SH-SY5Y (cell line): ENCODE results near the gene CD52.

Experiments used
- GATA2 ChIP-seq: IDR thresholded peaks from 2 replicates; pipeline ENCODE4 v1.6.1; 2011; ENCODE audit warnings: mild to moderate bottlenecking, low read depth, low read length
- GATA3 ChIP-seq: IDR thresholded peaks from 2 replicates; pipeline ENCODE4 v1.6.1; 2011; ENCODE audit warnings: low read depth, mild to moderate bottlenecking, low read length, moderate library complexity

Gene CD52

DNA sequence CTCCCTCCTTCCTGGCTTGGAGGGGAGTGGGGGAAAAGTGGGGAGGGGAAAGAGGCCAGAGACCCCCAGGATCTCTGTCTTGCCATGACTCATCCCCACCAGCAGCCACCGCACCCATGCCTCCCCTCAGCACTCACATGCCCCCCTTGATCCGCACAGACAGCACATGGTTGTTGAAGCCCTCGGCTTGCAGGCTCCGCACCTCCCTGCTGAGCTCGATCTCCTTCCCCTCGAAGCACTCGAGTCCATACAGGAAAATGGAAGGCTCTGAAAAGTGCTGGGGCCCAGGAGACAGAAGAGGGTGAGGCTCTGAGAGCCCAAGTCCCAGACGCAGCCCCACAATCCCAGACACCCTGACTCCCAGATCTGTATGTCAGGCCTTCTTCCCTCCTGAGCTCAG lies 10.8 kb downstream of the CD52 start:
- no peak for TF ChIP-seq GATA2
- TF ChIP-seq GATA3: no peak

DNA sequence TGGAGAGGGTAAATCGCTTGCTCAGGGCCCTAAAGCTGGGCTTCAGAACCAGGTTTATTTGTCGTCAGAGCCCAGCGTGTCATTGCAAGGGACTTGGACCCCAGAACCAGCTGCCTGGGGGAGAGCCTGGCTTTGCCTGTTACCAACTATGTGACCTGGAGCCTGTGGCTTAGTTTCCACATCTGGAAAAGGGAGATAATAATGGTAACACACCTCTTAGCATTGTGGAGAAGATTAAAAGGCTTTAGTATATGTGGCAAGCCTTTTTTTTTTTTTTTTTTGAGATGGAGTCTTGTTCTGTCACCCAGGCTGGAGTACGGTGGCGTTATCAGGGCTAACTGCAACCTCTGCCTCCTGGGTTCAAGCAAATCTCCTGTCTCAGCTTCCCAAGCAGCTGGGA lies 12.5 kb downstream of the CD52 start:
- TF ChIP-seq GATA2 (no peak), GATA3 (no peak)

DNA sequence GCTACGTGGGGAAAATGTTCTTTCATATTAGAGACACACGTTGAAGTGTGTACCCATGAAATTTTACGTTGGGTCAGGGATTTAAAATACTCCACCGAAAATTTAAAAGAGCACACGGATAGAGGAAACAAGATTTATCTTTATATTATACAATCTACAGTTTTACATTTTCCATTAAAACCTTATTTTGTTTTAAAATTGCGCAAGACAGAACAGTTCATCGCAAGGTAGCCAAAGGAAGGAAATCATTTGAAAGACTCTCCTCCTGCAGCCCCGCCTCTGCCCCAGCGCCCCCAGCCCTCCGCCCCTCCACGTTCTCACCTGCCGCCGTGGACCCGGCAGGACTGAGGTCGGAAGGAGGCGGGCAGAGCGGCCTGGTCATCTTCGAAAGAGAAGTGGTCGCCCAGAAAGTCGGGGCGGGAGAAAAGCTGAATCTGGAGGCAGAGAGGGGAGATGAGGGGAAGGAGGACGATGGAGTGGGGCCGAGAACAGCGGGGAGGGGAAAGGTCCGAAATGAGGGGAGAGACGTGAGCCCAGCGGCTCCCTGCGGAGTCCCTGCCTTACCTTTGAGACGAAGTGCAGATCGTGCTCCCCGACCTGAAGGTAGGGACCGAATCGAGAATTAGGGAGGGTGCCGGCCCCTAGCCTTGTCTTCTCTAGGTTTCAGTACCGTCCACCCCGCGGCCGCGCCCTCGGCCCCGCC lies 18.2 kb downstream of the CD52 start:
- no peak for TF ChIP-seq GATA2

DNA sequence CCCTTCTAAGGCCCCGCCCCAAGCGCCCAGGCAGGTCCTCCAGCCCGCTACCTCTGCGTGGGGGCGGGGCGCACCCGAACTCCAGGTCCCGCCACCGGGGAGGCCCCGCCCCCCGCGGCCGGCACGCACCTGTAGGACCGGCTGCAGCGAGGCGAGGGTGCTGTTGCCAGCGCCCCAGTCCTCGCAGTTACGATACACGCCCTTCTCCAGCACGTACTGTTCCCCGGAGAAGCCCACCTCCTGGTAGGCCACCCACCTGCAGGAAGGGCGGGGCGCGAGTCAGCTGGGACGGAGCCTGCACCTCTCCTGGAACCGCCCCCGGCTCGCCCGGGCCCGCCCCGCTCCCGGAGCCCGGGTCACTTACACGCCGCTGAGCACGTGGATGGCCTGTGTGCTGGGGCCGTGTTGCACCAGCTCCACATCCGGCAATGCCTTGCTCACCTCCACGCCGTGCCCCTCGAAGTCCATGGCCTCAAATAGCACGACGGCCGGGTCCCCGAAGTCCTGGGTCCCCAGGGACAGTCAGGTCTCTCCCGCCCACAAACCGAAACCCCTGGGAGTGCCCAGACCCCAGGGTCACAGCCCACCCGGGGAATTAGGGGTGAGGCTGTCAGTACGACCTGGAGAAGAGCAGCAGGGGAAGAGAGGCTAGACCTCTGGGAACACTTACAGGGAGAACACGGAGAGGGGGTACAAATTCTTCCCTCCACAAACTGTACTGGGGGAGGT lies 18.9 kb downstream of the CD52 start:
- TF ChIP-seq GATA3: no peak
- no peak for TF ChIP-seq GATA2

DNA sequence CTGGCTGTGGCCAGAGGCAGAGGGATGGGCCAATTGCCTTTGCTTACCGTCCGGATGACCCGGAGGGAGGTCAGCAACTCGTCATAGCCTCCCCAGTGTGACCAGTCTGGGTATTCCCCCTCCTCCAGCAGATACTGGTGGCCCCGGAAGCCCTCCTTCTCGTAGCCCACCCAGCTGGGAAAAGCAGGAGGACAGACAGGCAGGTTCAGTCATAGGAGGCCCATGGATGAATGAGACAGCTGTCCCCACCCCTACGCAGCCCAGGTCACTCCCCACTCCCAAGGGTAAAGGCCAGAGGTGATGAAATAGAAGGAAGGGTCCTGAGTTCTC lies 19.4 kb downstream of the CD52 start:
- TF ChIP-seq GATA3 (no peak), GATA2 (no peak)

DNA sequence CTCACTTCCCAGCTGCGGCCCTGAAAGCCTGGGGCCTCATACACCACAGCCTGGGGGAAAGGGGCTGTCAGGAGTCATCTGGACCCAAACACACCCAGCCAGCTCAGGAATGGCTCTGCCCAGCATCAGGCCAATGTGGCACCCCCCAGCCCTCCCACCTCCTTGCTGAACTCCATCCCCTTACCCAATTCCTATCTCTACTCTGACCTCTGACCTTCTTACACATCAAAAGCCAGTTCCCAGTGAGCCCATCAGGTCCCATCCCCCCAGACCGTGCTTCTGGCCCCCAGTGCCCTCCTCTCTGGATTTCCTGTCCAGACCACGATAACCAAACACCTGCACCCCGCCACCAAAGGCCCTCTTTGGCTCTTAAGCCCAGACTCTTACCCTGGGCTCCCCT lies 19.9 kb downstream of the CD52 start:
- TF ChIP-seq GATA2: no peak
- TF ChIP-seq GATA3: no peak

DNA sequence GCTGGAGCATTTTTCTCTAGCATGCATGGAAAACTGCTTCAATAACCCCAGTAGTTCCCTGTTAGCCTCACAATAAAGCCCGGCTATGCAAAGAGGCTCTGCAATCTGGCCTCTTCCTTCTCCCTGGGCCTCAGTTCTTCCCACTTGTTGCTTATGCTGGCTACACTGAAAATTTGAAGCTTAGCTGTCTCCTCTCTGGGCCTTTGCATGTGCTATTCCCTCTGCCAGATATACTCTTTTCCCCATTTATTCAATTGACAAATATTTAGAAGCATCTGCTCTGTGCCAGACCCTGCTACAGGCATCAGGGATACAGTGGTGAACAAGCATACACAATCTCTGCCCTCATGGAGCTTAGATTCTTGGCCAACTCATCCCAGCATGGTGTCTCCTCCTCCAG lies 20.9 kb downstream of the CD52 start:
- no peak for TF ChIP-seq GATA3
- TF ChIP-seq GATA2: no peak

DNA sequence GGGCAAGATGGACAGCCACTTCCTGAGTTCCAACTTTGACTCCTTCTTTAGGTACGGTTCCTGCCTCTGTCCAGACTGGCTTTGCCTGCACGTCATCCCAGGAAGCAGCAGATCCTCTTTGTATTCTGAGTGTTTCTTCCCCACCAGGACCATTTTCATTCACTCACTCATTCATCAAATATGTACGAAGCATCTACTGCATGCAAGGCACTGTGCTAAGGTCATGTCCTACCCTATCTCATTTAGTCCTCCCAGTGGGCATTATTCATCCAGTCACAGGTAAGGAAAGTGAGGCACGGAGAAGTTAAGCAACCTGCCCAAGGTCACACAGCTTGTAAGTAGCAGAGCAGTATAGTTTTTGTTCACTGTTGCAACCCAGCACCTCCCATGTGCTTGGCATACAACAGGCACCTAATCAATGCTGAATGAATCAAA lies 22.3 kb downstream of the CD52 start:
- TF ChIP-seq GATA3: no peak
- no peak for TF ChIP-seq GATA2

DNA sequence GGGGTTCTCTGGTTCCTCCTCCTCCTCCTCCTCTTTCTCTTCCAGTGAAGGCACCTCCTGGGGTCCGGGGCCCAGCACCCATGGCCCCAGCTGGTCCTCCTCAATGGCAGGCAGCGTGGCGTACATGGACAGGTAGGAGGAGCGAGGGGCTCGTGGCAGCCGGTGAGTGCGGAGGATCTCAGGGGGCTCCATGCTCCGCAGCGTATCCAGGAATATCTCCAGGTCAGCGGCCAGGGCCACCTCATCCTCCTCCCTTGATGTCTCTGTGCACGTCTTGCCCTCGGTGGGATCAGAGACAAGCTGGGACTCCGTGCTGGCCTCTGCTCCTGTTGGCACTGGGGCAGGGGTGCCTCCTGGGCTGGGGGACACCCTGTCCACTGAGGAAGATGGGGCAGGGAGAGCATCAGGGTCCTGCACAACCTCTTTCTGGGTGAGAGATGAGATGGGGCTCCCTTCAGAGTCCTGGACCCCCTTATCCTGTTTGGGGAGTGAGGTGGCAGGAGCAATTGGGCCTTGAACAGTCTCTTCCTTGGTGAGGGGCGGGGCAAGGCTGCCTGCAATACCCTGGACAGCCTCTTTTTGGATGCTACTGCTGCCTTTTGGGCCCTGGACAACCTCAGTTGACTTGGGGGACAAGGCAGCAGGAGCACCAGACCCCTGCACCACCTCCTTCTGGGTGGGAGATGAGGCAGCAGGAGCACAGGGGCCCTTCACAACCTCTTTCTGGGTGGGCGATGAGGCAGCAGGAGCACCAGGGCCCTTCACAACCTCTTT lies 26.6 kb downstream of the CD52 start:
- no peak for TF ChIP-seq GATA3
- no peak for TF ChIP-seq GATA2

DNA sequence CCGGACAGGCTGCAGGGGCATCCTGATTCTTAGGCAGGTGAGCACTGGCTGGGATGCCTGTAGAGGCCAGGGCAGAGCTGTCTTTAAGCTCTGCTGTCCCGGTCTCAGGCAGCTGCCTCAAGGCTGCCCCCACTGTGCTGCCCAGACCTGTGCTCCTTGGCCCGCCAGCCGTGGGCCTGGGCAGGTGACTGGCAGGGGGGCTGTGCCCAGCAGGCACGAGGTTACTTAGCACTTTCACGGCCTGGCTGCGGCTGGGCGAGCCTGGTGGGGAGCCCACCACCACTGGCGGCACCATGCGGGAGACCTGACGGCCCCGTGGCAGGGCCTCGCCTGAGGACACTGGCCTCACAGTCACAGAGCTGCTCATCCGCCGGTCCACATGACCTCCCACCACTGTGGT lies 28.0 kb downstream of the CD52 start:
- no peak for TF ChIP-seq GATA3
- TF ChIP-seq GATA2: no peak

DNA sequence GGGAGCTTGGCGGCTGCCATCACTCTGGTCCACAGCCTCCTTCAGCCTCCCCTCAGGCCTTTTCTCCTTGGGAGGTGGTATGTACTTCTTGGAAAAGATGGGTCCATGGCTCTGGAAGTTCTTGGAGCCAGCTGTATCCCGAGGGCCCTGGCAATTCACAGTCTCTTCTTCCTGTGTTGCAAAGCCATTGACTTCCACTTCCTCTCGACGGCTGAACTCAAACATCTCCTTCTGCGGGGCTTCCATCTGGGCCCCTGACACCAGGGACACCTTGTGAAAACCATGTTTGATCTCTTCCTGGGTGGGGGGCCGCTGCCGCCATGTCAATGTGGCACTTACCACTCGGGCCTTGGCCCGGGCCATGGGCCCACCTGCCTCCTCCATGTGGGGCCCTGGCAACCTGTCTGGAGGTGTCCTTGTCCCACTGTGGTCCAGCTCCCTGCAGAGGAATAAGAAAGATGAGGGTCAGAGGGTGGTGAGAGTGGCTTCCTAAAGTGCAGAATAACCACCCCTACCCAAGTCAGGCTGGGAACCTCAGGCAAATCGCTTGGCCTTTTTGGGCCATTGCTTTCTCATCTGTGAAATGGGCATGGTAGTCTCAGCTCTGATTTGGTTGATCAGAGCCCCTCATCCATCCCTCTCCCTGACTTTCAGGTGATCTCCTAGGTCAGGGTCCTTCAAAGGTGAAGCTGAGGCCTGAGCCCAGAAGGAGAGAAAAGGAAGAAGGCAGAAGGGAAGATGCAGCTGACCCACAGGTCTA lies 28.7 kb downstream of the CD52 start:
- no peak for TF ChIP-seq GATA2

DNA sequence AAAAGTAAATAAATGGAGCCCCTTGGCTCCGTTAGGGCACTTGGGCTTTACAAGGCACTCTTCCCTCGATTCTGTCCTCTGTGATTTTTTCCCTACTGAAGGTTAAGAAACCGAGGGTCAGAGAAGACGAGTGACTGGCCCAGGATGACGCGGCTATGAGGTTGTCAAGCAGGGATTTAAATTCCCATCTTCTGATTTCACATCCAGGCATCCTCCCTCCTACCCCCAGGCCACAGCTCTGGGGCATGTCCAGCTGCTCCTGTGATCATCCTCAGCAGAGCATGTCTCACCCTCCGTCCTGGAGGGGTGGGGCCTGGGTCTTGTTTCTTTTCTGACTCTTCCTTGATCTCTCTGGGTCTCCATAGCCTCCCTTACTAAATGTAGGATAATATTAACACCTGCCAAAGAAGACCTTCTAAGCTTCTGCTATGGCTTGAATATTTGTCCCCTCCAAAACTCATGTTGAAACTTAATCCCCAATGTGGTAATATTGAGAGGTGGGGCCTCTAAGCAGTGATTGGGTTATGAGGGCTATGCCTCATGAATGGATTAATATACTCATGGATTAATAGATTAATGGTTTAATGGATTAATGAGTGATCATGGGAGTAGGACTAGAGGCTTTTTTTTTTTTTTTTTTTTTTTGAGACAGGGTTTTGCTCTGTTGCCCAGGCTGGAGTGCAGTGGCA lies 31.6 kb downstream of the CD52 start:
- TF ChIP-seq GATA3 (no peak), GATA2 (no peak)

DNA sequence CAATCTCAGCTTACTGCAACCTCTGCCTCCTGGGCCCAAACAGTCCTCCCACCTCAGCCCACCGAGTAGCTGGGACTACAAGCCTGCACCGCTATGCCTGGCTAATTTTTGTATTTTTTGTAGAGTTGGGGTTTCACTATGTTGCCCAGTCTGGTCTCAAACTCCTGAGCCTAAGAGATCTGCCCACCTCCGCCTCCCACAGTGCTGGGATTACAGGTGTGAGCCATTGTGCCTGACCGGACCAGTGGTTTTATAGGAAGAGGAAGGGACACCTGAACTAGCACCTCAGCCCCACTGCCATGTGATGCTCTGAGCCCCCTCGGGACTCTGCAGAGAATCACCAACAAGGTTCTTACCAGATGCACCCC lies 32.1 kb downstream of the CD52 start:
- no peak for TF ChIP-seq GATA2
- no peak for TF ChIP-seq GATA3

DNA sequence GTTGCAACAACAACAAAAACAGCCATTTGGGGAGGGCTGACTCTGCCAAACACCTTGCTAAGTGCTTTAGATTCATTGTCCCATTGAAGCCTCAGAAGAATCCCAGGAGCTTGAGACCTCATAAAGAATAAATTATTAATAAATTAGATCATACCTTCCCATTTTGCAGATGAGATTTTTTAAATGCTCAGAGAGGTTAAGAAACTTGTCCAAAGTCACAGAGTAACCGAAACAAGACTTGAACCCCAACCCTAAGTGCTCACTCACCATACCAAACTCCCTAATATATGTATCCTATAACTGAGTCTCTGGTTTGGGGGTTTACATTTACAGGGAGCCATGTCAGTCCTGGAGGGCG lies 32.6 kb downstream of the CD52 start:
- TF ChIP-seq GATA2 (no peak), GATA3 (no peak)
